Large intestine (tissue), 1 donor: Measurements from ENCODE around the gene RER1. TPM values are rescaled to one million over a fixed set of nuclear protein-coding genes. Genes with fewer than 3 reads are reported as not detected.

Experiments used
- polyA plus RNA-seq: library from polyadenylated mRNA; unstranded; fragments of 120-200 nt; gene quantifications from one replicate; pipeline ENCODE4 v1.2.1, GENCODE V29; 2013

RER1 gene
- polyA plus RNA-seq, 1 donor, result 139 TPM

Other genes with a start within 250 kb of the RER1 start
- gene FAAP20, start 197.1 kb upstream of the RER1 start, polyA plus RNA-seq, result 59.6 TPM
- 46.1 TPM for gene SKI, start 163.5 kb upstream of the RER1 start, polyA plus RNA-seq
- gene MORN1, start 287 bp upstream of the RER1 start, polyA plus RNA-seq, result 10.3 TPM
- 20.5 TPM for gene PEX10, start 20.7 kb downstream of the RER1 start, polyA plus RNA-seq
- 5.0 TPM for gene PLCH2, start 84.4 kb downstream of the RER1 start, polyA plus RNA-seq
- 20.7 TPM for gene PANK4, start 134.8 kb downstream of the RER1 start, polyA plus RNA-seq
- gene HES5, start 138.4 kb downstream of the RER1 start, polyA plus RNA-seq, result 0.31 TPM
- gene TNFRSF14, start 164.5 kb downstream of the RER1 start, polyA plus RNA-seq, result 318 TPM
- gene PRXL2B, start 194.9 kb downstream of the RER1 start, polyA plus RNA-seq, result 120 TPM
- 14.3 TPM for gene MMEL1, start 241.2 kb downstream of the RER1 start, polyA plus RNA-seq